ENCODE measurements around the gene NEK9. TPM values are rescaled to one million over a fixed set of nuclear protein-coding genes. Genes with fewer than 3 reads are reported as not detected.

NEK9 gene
- total and polyA plus RNA-seq, 2 donors (not counting 3 experiments of a cell fraction or from before 2014, with no cell fraction given), result 22.1 to 65.1 TPM

DNA sequence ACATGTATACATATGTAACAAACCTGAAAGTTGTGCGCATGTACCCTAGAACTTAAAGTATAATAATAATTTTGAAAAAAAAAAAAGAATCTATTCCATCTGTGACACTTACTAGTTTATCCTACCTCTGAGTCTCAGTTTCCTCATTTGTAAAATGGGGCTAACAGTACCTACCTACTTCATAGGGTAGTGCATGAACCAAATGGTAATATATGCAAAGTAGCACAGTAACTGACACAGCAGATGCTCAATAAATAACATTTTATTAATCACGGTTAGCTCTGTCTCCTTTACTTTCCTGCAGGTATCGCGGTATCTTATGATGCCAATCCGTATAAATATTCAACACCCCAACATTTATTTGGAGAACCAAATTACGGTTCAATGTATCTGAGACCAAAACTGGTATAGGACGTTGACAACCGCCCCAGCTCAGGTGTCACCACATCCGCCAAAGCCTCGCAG, 48.9 kb upstream of the NEK9 start:
- Histone ChIP-seq H3K9me3 (replicated peaks; ENCODE audit: control insufficient read depth, insufficient read depth, low read length) (no peaks in the 10 kb centered on the region), H2AFZ (ENCODE audit: low read depth, low read length) (peak overlapping the region; percentile 70), H3K4me2 (ENCODE audit: insufficient read depth, low read length) (peak overlapping the region; percentile 87), H3K27me3 (ENCODE audit: control insufficient read depth in 2 of 2, insufficient read depth in 2 of 2, low read length in 2 of 2) (no peaks in the 10 kb centered on the region), H3K4me1 (ENCODE audit: control insufficient read depth, extremely low read depth, insufficient read depth, low read length) (peaks cover 8% of the 10 kb centered on the region), H3K27ac (ENCODE audit: insufficient read depth, low read depth, low read length) (peak overlapping the region; percentile 94), H3K36me3 (ENCODE audit: control insufficient read depth in 2 of 2, extremely low read depth in 1 of 2, insufficient read depth in 2 of 2, low read length in 2 of 2) (no peaks in the 10 kb centered on the region), H4K20me1 (replicated peaks; ENCODE audit: control insufficient read depth, extremely low read depth, insufficient read depth, low read length) (no peaks in the 10 kb centered on the region), H3K79me2 (ENCODE audit: control insufficient read depth, insufficient read depth, low read length) (peaks cover 55% of the 10 kb centered on the region), H3K4me3 (replicated peaks in 1 of 3; ENCODE audit: insufficient read depth in 1 of 3, low read depth in 1 of 3, low read length in 3 of 3) (peak overlapping the region; percentile 44 to 92 (median 83)), H3K9ac (replicated peaks; ENCODE audit: extremely low read depth, insufficient read depth, low read length) (peak overlapping the region; percentile 98), H3K9me1 (replicated peaks; ENCODE audit: control insufficient read depth, extremely low read depth, insufficient read depth, low read length) (no peaks in the 10 kb centered on the region)
- TF ChIP-seq, protein P1, sequence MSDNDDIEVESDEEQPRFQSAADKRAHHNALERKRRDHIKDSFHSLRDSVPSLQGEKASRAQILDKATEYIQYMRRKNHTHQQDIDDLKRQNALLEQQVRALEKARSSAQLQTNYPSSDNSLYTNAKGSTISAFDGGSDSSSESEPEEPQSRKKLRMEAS (IDR thresholded peaks at IDR 0.05; ENCODE audit: insufficient read depth, insufficient read length), result no peak
- TF ChIP-seq GATA2 (IDR thresholded peaks at IDR 0.05; ENCODE audit: insufficient read depth, insufficient read length, low read depth, low read length), result no peak
- no peak for TF ChIP-seq MYC (IDR thresholded peaks at IDR 0.05; ENCODE audit: low read depth, low read length)
- TF ChIP-seq FOS (IDR thresholded peaks at IDR 0.05; ENCODE audit: borderline replicate concordance, insufficient read depth, low read length), result no peak
- TF ChIP-seq EZH2 (IDR thresholded peaks at IDR 0.05; ENCODE audit: borderline replicate concordance, low read depth, low read length, severe bottlenecking), result no peak
- intact Hi-C loops (cut with micrococcal nuclease), result loop anchor here (1.0 to 2.0 kb wide), 6 partner anchors 29 to 119 kb away; no protein-coding TSS in a partner anchor
- no TSS peak for BruUV-seq (replicated peaks)
- ChIA-PET POLR2A (no interaction called here), CTCF (interaction anchor here (1.0 kb wide), 1 partner anchor 120 kb away, joined by 3 read pairs; no protein-coding TSS in a partner anchor)
- no peak for FAIRE-seq
- dilution Hi-C loops (cut with MboI; ENCODE audit: extremely low pct_ligation_motif_present, low sequenced_read_pairs), result no loop called here
- peak; percentile 58 for DNase-seq (ENCODE audit: low read depth, low spot score)

DNA sequence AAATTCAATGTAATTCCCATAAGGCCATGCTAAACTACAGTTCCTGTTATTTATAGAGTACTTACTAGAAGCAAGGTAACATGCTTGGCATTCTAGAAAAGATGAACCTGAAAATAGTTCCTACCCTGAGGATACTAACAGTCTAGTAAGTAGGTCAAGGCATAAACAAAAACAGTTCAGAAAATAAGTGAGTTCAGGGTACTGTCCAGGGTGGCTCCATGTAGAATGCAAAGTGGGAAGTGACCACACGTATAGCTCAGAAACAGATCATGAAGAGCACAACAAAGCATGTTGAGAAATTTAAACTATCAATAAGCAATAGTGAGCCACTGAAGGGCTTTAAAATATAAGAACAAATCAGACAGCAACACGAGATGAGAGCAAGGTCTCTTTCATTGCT, 47.2 kb upstream of the NEK9 start:
- no peak overlapping the region for H3K4me3 ChIP-seq (replicated peaks in 1 of 3; ENCODE audit: insufficient read depth in 1 of 3, low read depth in 1 of 3, low read length in 3 of 3)
- no peak overlapping the region for H3K4me2 ChIP-seq (ENCODE audit: insufficient read depth, low read length)
- no TSS peak for BruUV-seq (replicated peaks)
- H3K4me1 ChIP-seq (ENCODE audit: control insufficient read depth, extremely low read depth, insufficient read depth, low read length), result peaks cover 8% of the 10 kb centered on the region
- POLR2A ChIA-PET, result no interaction called here
- CTCF ChIA-PET, result interaction anchor here (1.0 to 1.3 kb wide), 2 partner anchors 32 to 41 kb away, joined by 3 to 4 read pairs; no protein-coding TSS in a partner anchor
- H3K27ac ChIP-seq (ENCODE audit: insufficient read depth, low read depth, low read length), result no peak overlapping the region
- TF ChIP-seq, protein P2, sequence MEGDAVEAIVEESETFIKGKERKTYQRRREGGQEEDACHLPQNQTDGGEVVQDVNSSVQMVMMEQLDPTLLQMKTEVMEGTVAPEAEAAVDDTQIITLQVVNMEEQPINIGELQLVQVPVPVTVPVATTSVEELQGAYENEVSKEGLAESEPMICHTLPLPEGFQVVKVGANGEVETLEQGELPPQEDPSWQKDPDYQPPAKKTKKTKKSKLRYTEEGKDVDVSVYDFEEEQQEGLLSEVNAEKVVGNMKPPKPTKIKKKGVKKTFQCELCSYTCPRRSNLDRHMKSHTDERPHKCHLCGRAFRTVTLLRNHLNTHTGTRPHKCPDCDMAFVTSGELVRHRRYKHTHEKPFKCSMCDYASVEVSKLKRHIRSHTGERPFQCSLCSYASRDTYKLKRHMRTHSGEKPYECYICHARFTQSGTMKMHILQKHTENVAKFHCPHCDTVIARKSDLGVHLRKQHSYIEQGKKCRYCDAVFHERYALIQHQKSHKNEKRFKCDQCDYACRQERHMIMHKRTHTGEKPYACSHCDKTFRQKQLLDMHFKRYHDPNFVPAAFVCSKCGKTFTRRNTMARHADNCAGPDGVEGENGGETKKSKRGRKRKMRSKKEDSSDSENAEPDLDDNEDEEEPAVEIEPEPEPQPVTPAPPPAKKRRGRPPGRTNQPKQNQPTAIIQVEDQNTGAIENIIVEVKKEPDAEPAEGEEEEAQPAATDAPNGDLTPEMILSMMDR (IDR thresholded peaks at IDR 0.05; ENCODE audit: extremely low read depth in 1 of 2, insufficient read depth in 1 of 2, low read depth in 1 of 2, low read length in 2 of 2), result no peak
- TF ChIP-seq POLR2A (IDR thresholded peaks at IDR 0.05; ENCODE audit: low read depth, low read length) (no peak), MYC (IDR thresholded peaks at IDR 0.05; ENCODE audit: low read depth, low read length) (no peak), POLR2AphosphoS5 (IDR thresholded peaks at IDR 0.05; ENCODE audit: insufficient read depth, low read depth, low read length) (no peak), FOS (IDR thresholded peaks at IDR 0.05; ENCODE audit: borderline replicate concordance, insufficient read depth, low read length) (no peak), GATA2 (IDR thresholded peaks at IDR 0.05; ENCODE audit: insufficient read depth, insufficient read length, low read depth, low read length) (no peak), JUN (IDR thresholded peaks at IDR 0.05; ENCODE audit: borderline replicate concordance, insufficient read depth, insufficient read length, low read depth) (no peak), EZH2 (IDR thresholded peaks at IDR 0.05; ENCODE audit: borderline replicate concordance, low read depth, low read length, severe bottlenecking) (no peak)
- TF ChIP-seq, protein P1 (IDR thresholded peaks at IDR 0.05; ENCODE audit: insufficient read depth, insufficient read length), result no peak
- no peaks in the 10 kb centered on the region for H3K9me3 ChIP-seq (replicated peaks; ENCODE audit: control insufficient read depth, insufficient read depth, low read length)
- DNase-seq (ENCODE audit: low read depth, low spot score) (no peak), FAIRE-seq (no peak)
- H3K27me3 ChIP-seq (ENCODE audit: control insufficient read depth in 2 of 2, insufficient read depth in 2 of 2, low read length in 2 of 2), result no peaks in the 10 kb centered on the region
- H4K20me1 ChIP-seq (replicated peaks; ENCODE audit: control insufficient read depth, extremely low read depth, insufficient read depth, low read length), result no peaks in the 10 kb centered on the region
- no peaks in the 10 kb centered on the region for H3K36me3 ChIP-seq (ENCODE audit: control insufficient read depth in 2 of 2, extremely low read depth in 1 of 2, insufficient read depth in 2 of 2, low read length in 2 of 2)
- peaks cover 72% of the 10 kb centered on the region for H3K79me2 ChIP-seq (ENCODE audit: control insufficient read depth, insufficient read depth, low read length)
- no peaks in the 10 kb centered on the region for H3K9me1 ChIP-seq (replicated peaks; ENCODE audit: control insufficient read depth, extremely low read depth, insufficient read depth, low read length)
- dilution Hi-C loops (cut with MboI; ENCODE audit: extremely low pct_ligation_motif_present, low sequenced_read_pairs) (no loop called here), intact Hi-C loops (cut with micrococcal nuclease) (no loop called here)
- no peak overlapping the region for H3K9ac ChIP-seq (replicated peaks; ENCODE audit: extremely low read depth, insufficient read depth, low read length)
- no peak overlapping the region for H2AFZ ChIP-seq (ENCODE audit: low read depth, low read length)
